ENCODE data around the gene MGME1.

The MGME1 gene

GRCh38 chr20:17928211-17928611 lies 40.6 kb upstream of the MGME1 start:
- no peak for TF ChIP-seq TAF1 (IDR thresholded peaks at IDR 0.05; ENCODE audit: borderline replicate concordance, insufficient read depth, low read length)
- TF ChIP-seq SIN3A (IDR thresholded peaks at IDR 0.05; ENCODE audit: borderline replicate concordance, insufficient read depth, low read length): no peak
- no peak for TF ChIP-seq POLR2AphosphoS5 (IDR thresholded peaks at IDR 0.05; ENCODE audit: low read depth, low read length)
- TF ChIP-seq REST (IDR thresholded peaks at IDR 0.05; ENCODE audit: insufficient read depth in 1 of 2, low read depth in 2 of 2, low read length in 2 of 2): no peak
- TF ChIP-seq FOXP2 (optimal IDR thresholded peaks at IDR 0.05; ENCODE audit: borderline replicate concordance, extremely low read depth, extremely low read length, insufficient read depth): no peak

DNA sequence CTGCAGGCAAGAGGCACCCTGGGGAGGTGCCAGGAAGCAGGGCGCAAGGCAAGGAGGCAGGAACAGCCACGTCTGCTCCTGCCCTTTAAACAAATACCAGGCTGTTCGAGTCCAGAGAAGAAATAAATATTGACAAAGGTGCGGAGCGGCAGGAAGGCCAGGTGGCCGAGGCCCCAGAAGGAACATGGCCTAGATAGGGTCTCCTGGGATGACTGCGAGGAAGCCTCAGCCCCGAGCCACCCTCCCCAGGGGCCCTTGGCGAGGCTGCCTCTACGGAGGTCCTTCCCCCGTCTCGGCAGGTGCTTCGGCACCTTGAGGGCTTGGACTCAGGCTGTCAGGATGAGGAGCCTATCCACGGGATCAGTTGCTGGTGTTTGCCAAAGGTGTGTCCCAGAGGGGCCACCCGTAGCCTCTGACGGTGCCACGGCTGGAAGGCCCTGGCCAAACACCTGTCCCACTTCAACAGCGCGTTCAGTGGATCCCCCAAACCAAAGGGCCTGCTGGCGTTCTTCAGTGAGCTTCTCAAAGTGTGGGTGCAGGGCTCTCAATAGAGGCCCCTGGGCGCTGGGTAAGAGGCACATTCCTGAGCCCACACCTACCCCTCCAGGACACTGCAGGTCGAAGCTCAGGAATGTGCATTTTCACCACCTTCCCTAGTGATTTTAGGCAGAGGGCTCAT lies 40.0 kb upstream of the MGME1 start:
- TF ChIP-seq POLR2AphosphoS5 (IDR thresholded peaks at IDR 0.05; ENCODE audit: low read depth, low read length): no peak
- no peak for TF ChIP-seq TAF1 (IDR thresholded peaks at IDR 0.05; ENCODE audit: borderline replicate concordance, insufficient read depth, low read length)

- no peak for TF ChIP-seq SIN3A (IDR thresholded peaks at IDR 0.05; ENCODE audit: borderline replicate concordance, insufficient read depth, low read length)
- no peak for TF ChIP-seq TAF1 (IDR thresholded peaks at IDR 0.05; ENCODE audit: borderline replicate concordance, insufficient read depth, low read length)
- TF ChIP-seq FOXP2 (optimal IDR thresholded peaks at IDR 0.05; ENCODE audit: borderline replicate concordance, extremely low read depth, extremely low read length, insufficient read depth): no peak
- no peak for TF ChIP-seq REST (IDR thresholded peaks at IDR 0.05; ENCODE audit: insufficient read depth in 1 of 2, low read depth in 2 of 2, low read length in 2 of 2)
- no peak for TF ChIP-seq POLR2AphosphoS5 (IDR thresholded peaks at IDR 0.05; ENCODE audit: low read depth, low read length)
Measured at GRCh38 chr20:17931513-17931912, 37.3 kb upstream of the MGME1 start.

DNA sequence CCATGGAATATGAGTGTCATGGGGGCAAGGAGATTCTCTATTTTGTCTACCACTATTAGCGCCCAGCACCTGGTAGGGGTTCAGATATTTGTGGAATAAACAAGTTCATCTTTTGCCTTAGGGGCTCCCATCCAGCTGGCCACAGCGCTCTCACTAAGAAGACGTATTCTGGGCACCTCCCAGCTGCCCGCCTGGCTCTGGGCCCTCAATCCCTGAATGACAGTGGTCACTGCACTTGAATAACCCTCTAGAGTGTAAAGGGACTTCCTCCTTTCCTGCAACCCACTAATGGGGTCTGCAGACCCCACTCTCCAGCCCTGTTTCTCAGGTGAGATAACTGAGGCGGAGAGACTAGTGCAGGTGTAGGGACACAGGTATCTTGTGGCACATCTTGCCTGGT lies 36.4 kb upstream of the MGME1 start:
- TF ChIP-seq POLR2AphosphoS5 (IDR thresholded peaks at IDR 0.05; ENCODE audit: low read depth, low read length): no peak
- no peak for TF ChIP-seq FOXP2 (optimal IDR thresholded peaks at IDR 0.05; ENCODE audit: borderline replicate concordance, extremely low read depth, extremely low read length, insufficient read depth)
- no peak for TF ChIP-seq TAF1 (IDR thresholded peaks at IDR 0.05; ENCODE audit: borderline replicate concordance, insufficient read depth, low read length)
- no peak for TF ChIP-seq REST (IDR thresholded peaks at IDR 0.05; ENCODE audit: insufficient read depth in 1 of 2, low read depth in 2 of 2, low read length in 2 of 2)
- no peak for TF ChIP-seq SIN3A (IDR thresholded peaks at IDR 0.05; ENCODE audit: borderline replicate concordance, insufficient read depth, low read length)

DNA sequence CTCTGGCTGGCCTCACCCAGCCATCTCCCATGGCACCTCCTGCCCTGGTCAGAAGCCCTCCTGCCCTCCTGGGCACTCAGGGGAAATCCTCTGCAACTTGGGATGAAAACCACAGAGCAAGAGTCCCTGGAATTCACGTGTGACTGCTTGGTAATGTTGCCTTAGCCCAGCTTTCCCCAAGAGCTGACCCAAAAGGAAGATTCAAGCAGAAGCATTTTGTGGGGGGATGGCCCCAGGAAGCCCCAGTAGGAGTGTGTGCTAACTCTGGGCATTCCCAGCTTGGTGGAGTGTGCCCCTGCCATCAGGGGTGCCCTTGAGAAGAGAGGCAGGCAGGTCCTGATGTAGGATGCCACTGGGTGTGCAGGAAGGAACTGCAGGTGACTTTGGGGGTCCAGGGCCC lies 35.7 kb upstream of the MGME1 start:
- TF ChIP-seq TAF1 (IDR thresholded peaks at IDR 0.05; ENCODE audit: borderline replicate concordance, insufficient read depth, low read length): no peak
- no peak for TF ChIP-seq FOXP2 (optimal IDR thresholded peaks at IDR 0.05; ENCODE audit: borderline replicate concordance, extremely low read depth, extremely low read length, insufficient read depth)
- no peak for TF ChIP-seq REST (IDR thresholded peaks at IDR 0.05; ENCODE audit: insufficient read depth in 1 of 2, low read depth in 2 of 2, low read length in 2 of 2)
- TF ChIP-seq POLR2AphosphoS5 (IDR thresholded peaks at IDR 0.05; ENCODE audit: low read depth, low read length): no peak
- TF ChIP-seq SIN3A (IDR thresholded peaks at IDR 0.05; ENCODE audit: borderline replicate concordance, insufficient read depth, low read length): no peak

All from PFSK-1 (cell line).